ENCODE data around the gene SEBOX.

DNA sequence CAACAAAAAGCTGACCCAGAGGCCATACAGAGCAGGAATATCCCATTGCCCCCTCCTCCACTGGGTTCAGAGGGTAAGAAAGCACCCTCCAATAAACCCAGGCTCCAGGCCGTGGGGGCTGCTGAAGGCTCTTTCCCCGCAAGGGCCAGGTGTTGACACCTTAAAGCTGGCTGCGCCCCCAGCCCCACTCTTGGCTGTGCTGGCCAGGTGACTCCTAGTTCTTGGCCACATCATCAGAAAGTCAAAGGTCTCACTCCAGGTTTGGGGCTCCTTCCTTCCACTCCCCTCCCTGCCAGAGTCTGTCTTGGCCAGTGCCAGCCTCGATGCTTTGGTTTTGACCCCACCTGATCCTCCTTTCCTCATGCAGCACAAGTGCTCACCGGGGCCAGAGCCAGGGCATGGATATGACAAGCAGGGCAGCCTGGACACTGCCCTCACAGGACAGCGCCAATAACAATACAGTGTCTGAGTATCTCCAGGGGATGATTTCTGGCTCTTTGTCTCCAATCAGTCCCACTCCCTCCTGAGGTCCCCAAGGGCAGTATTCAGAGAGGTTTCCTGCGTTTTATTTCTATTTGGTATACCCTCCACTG is 32.8 kb upstream of the SEBOX start:
- TF ChIP-seq, protein P1, sequence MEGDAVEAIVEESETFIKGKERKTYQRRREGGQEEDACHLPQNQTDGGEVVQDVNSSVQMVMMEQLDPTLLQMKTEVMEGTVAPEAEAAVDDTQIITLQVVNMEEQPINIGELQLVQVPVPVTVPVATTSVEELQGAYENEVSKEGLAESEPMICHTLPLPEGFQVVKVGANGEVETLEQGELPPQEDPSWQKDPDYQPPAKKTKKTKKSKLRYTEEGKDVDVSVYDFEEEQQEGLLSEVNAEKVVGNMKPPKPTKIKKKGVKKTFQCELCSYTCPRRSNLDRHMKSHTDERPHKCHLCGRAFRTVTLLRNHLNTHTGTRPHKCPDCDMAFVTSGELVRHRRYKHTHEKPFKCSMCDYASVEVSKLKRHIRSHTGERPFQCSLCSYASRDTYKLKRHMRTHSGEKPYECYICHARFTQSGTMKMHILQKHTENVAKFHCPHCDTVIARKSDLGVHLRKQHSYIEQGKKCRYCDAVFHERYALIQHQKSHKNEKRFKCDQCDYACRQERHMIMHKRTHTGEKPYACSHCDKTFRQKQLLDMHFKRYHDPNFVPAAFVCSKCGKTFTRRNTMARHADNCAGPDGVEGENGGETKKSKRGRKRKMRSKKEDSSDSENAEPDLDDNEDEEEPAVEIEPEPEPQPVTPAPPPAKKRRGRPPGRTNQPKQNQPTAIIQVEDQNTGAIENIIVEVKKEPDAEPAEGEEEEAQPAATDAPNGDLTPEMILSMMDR (IDR thresholded peaks at IDR 0.05 in 4 of 5, conservative IDR thresholded peaks at IDR 0.05 in 1 of 5) = no peak
- TF ChIP-seq POLR2A (IDR thresholded peaks at IDR 0.05) = no peak

All from gastrocnemius medialis (tissue), 4 donors.